GM18861 (cell line): ENCODE results near the gene REXO1.

Source experiments
- ATAC-seq: cut with Tn5 transposase; IDR thresholded peaks from one replicate; pipeline ENCODE4 v1.9.1; 2021; ENCODE audit not compliant: unreplicated experiment

REXO1 gene

GRCh38 chr19:1862424-1863327 lies 14.4 kb upstream of the REXO1 start:
- ATAC-seq = no peak

- ATAC-seq = no peak
Observed at GRCh38 chr19:1862068-1862423, 13.8 kb upstream of the REXO1 start.

DNA sequence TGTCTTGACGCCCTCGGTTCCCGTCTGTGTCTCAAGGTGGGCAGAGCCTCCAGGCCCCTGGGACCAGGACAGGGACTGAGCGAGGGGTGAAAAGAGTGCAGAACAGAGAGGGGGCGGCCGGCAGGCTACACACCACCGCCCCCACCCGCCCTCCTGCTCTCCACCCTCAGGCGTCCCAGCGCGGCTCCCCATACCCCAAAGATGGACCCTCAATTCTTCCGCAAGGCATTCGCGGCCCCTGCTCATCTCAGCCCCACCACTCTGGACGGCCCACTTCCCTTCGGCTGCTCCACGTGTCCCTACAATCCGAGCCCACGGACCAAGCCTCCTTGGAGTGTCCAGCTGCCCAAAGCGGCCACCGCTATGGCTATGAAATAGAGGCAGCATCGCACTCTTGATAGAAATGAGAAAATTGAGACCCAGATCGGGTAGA lies 13.3 kb upstream of the REXO1 start:
- ATAC-seq = no peak

DNA sequence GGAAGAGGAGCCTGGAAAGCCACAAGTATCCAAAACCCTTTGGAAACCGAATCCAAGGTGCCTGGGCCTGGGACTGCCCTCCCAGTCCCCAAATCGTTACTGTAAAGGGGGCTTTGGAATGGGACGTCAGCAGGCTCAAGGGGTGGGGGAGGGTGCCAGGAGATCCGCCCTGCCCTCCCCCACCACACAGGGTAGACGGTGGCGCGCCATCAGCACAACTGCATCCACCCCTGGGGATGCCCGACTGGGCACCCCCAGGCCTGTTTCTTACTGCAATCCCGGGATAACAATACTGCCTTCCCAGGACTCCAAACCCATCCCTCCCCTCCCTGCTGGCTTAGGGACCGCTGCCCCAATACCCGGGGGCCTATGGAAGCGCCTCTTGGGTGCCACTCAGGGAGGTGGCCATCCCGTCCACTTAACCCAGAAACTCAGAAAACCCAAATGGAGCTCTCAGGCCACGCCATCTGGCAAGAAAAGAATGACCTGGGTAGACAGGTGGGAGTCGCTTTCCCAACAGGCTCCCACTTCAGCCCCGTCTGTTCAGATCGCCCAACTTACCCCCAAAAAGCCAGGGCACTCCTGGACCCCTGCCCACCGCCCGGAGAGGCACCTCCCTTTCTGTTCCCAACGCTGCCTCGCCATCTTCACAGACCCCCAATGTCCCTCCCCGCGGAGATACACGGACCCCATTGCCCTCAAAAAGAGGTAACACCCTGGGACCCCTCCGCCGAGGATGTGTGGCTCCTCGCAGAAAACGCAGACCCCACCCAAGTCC lies 12.7 kb upstream of the REXO1 start:
- ATAC-seq = no peak

DNA sequence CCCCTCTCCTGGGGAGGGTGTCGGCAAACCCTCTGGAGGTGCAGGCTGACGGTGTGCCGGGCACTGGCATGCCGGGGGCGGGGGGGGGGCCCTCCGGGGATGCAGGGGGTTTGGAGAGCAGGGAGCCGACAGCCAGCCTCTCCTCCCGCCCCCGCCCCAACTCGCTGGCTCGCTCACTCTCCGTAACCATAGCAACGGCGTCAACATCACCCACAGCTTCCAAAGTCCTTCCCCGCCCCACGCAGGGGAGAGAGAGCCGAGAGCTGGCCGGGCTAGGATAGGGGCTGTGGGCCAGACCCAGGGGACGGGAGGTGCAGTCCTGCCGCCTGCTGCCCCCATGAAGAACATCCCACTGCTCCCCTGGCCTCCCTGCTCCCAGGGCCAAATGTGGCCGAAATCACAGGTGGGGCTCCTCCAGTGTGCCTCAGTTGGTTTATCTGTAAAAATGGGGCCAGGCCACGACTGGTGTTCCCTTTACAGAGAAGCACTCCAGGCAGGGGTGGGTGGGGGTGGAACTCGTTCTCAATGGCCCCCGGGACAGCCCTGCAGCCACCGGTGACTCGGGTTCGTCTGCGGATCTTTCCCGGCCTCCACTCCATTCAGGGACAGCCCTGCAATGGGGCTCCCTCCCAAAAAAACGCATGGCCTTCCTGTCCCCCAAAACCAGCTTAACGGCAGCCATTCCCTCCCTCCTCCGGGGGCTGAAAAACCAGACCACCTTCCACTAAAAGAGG lies 11.9 kb upstream of the REXO1 start:
- ATAC-seq = no peak

GRCh38 chr19:1859331-1859781 lies 11.1 kb upstream of the REXO1 start:
- ATAC-seq = no peak

DNA sequence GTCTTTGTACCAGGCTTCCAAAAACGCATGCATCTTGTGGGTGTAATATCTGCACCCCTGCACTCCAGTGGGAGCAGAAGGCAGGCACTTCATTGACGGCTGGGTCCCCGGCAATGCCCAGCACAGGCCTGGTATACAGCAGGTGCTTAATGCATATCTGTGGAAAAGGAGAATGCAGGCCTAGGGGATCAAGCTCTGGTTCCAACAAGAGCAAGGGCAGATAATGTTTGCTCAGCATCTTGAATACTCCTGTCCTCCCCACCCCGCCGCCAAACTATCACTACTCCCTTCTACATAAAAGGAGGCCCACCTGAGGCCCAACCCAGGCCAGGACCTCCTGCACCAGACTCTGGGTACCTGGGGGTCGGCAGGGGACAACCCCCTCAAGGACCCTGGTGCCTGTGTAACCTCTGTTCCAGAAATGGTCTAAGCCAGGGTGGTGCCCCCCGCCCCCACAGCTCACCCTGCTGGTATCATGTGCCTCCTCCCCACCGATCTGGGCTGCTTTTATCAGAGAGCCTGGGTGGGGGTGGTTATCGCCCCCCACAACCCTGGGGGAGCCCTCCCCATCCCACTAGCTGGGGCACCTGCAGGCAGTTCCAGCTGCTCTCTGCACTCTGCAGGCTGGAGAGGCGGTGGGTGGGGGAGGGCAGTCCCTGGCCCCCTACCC lies 10.3 kb upstream of the REXO1 start:
- ATAC-seq = no peak

GRCh38 chr19:1857648-1858326 lies 9.5 kb upstream of the REXO1 start:
- ATAC-seq = no peak

DNA sequence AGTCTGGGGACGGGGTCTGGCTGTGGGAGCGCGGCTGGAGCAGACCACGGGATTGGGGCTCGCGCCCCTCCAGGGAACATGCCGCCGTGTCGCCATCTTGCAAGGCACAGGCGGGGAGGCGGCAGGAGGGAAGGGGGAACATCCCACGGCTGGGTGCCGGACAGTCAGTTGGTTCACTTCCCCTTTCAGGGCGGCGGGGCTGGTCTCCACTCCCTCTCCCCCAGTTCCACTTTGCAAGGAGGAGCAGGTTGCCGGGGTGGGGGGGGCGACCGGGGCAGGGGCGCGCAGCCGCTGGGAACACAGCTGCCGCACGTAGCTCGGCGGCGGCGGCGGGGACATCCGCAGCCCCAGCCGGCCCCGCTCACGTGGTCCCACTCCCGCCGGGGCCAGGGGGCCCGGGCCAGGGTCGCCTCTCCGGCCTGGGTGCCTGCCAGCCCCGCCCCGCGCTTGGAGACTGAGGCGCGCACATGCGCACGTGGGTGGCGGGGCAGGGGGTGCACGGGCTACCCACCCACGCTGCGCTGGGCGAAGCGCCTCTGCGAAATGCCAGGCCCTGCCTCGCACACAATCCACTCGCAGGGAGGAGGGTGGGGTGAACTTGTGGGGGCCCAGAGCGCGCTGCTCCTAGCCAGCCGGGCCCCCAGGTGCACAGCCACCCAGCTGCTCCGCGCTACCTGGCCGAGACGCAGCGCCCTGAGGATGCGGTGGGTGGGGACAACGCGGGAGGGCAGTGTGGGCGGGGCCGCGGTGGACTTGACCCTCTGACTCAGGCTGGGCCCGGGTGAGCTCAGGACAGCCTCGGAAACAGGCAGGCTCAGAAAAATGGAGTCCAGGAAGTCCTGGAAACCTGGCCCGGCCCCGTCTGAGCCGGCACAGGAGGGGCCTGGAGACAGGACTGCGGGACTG lies 8.7 kb upstream of the REXO1 start:
- no peak for ATAC-seq

DNA sequence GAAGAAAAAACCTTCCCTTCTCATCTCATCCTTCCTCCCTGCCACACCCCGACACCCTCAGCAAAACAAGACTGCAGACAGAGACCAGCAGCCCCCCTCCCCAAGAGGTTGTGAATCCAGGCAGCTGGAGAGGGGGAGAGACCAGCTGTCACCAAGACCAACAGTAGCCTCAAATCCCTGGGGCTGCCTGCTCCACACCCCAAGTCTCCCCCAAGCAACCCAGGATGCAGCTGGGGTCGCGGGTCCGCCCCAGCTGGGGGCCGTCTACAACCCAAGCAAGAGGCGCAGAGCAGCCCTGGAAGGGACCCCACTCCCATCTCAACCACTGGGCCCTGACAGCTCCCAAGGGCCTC lies 8.0 kb upstream of the REXO1 start:
- no peak for ATAC-seq

- peak; percentile 0 for ATAC-seq
Observed at GRCh38 chr19:1855828-1856255, 7.6 kb upstream of the REXO1 start.

- peak; percentile 44 for ATAC-seq
Observed at GRCh38 chr19:1855040-1855827, 7.0 kb upstream of the REXO1 start.

GRCh38 chr19:1854542-1855039 lies 6.3 kb upstream of the REXO1 start:
- no peak for ATAC-seq

GRCh38 chr19:1854039-1854541 lies 5.8 kb upstream of the REXO1 start:
- no peak for ATAC-seq

- no peak for ATAC-seq
Observed at GRCh38 chr19:1853295-1854038, 5.2 kb upstream of the REXO1 start.

- ATAC-seq = no peak
Observed at GRCh38 chr19:1852581-1853128, 4.4 kb upstream of the REXO1 start.
